ENCODE data around the gene OR7A5.

DNA sequence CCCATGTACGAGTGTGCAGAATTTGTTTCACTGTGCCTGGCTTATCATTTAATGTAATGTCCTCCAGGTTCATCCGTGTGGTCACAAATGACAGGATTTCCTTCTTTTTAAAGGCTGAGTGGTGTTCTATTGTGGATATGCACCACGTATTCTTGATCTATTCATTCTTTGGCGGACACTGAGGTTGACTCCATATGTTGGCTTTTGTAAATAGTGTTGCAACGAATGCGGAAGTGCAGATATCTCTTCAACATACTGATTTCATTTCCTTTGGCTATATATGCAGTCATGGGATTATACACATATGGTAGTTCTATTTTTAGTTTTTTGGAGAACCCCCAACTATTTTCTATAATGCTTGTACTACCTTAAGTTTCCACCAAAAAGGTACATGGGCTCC, 13.0 kb downstream of the OR7A5 start:
- TF ChIP-seq, protein P1, sequence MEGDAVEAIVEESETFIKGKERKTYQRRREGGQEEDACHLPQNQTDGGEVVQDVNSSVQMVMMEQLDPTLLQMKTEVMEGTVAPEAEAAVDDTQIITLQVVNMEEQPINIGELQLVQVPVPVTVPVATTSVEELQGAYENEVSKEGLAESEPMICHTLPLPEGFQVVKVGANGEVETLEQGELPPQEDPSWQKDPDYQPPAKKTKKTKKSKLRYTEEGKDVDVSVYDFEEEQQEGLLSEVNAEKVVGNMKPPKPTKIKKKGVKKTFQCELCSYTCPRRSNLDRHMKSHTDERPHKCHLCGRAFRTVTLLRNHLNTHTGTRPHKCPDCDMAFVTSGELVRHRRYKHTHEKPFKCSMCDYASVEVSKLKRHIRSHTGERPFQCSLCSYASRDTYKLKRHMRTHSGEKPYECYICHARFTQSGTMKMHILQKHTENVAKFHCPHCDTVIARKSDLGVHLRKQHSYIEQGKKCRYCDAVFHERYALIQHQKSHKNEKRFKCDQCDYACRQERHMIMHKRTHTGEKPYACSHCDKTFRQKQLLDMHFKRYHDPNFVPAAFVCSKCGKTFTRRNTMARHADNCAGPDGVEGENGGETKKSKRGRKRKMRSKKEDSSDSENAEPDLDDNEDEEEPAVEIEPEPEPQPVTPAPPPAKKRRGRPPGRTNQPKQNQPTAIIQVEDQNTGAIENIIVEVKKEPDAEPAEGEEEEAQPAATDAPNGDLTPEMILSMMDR (IDR thresholded peaks at IDR 0.05; ENCODE audit: borderline replicate concordance, extremely low read depth, low read length, poor library complexity, severe bottlenecking), result no peak
- TF ChIP-seq EZH2 (IDR thresholded peaks at IDR 0.05; ENCODE audit: borderline replicate concordance, low read depth, low read length, severe bottlenecking), result no peak

Data from DND-41 (cell line).